Spinal cord (tissue), 10 donors: ENCODE results near the gene JSRP1. TPM values are rescaled to one million over a fixed set of nuclear protein-coding genes. Genes with fewer than 3 reads are reported as not detected.
"Not testable (repeated sequence)": the region's sequence is repeated elsewhere in the genome, so short reads cannot be mapped to it uniquely, and the experiment has no call there.

Experiments
- DNase-seq, 6 donors: peaks; one replicate each; pipeline versions ENCODE4 v3.0.0 to v3.0.0-alpha.2; 2013 to 2015; ENCODE audit warnings: low spot score in 6 of 6, low read depth in 4 of 6
- H3K27ac ChIP-seq: one replicate; pipeline ENCODE4 v1.5.1; 2013; ENCODE audit warnings: low read depth, low read length, control low read depth
- H3K27me3 ChIP-seq: one replicate; pipeline ENCODE4 v1.6.1; 2013; ENCODE audit warnings: low read length; ENCODE audit not compliant: control insufficient read depth, insufficient read depth
- H3K36me3 ChIP-seq: one replicate; pipeline ENCODE4 v1.6.1; 2013; ENCODE audit warnings: low read length; ENCODE audit not compliant: control insufficient read depth, insufficient read depth
- H3K4me1 ChIP-seq: one replicate; pipeline ENCODE4 v1.6.1; 2013; ENCODE audit warnings: low read length; ENCODE audit not compliant: control insufficient read depth, insufficient read depth
- H3K4me3 ChIP-seq: one replicate; pipeline ENCODE4 v1.5.1; 2013; ENCODE audit warnings: low read depth, low read length, control low read depth
- H3K9me3 ChIP-seq: one replicate; pipeline ENCODE4 v1.6.1; 2013; ENCODE audit warnings: low read length; ENCODE audit not compliant: control insufficient read depth, insufficient read depth
- WGBS: methylation state at CpG from one replicate; pipeline ENCODE4 v1.1.5; 2013; ENCODE audit warnings: missing lambda C conversion rate; ENCODE audit not compliant: insufficient coverage; 5-methylcytosine and 5-hydroxymethylcytosine counted together
- polyA plus RNA-seq, 2 donors: library from polyadenylated mRNA; unstranded; fragments of 120-200 nt; gene quantifications; one replicate each; pipeline ENCODE4 v1.2.1, GENCODE V29; 2013; ENCODE audit not compliant: insufficient read length in 2 of 2
- total RNA-seq, 2 donors: library from RNA; depleted of rRNA in 1 of 2; stranded (reverse); fragments of 120-200 nt in 1 of 2; fragments of >200 nt in 1 of 2; gene quantifications; one replicate each; pipeline versions ENCODE4 v1.2.3 to v1.2.4, GENCODE V29; 2013 to 2014
- donor health status: healthy.

The JSRP1 gene
- total and polyA plus RNA-seq, 4 donors, result 0.33 to 0.90 (median 0.72) TPM

GRCh38 chr19:2282062-2282861, 26.0 kb upstream of the JSRP1 start, which contains the start of gene PEAK3:
Gene PEAK3 (minus strand): TSS chr19:2282175. CDS start chr19:2280931, 1,244 bp downstream.
- no peaks in the 10 kb centered on the region for H3K9me3 ChIP-seq
- H3K4me1 ChIP-seq, result peaks cover 12% of the 10 kb centered on the region
- H3K27ac ChIP-seq, result no peak within 1 kb of the TSS
- H3K27me3 ChIP-seq, result peaks cover 23% of the 10 kb centered on the region
- H3K4me3 ChIP-seq, result peak within 1 kb of the TSS; percentile 19
- H3K36me3 ChIP-seq, result peaks cover 14% of the 10 kb centered on the region
- DNase-seq, result peak in 1 of 6 donors; percentile 33
- 8% methylated on average over 35 of the region's 41 CpGs for WGBS

- peaks cover 13% of the 10 kb centered on the region for H3K4me1 ChIP-seq
- H3K27me3 ChIP-seq, result peaks cover 23% of the 10 kb centered on the region
- H3K4me3 ChIP-seq, H3K27ac ChIP-seq, H3K9me3 ChIP-seq, DNase-seq: not testable (repeated sequence)
- WGBS, result 12% methylated on average over 5 of the region's 16 CpGs
- peaks cover 19% of the 10 kb centered on the region for H3K36me3 ChIP-seq
These were observed 25.2 kb upstream of the JSRP1 start for GRCh38 chr19:2281265-2282061.

DNA sequence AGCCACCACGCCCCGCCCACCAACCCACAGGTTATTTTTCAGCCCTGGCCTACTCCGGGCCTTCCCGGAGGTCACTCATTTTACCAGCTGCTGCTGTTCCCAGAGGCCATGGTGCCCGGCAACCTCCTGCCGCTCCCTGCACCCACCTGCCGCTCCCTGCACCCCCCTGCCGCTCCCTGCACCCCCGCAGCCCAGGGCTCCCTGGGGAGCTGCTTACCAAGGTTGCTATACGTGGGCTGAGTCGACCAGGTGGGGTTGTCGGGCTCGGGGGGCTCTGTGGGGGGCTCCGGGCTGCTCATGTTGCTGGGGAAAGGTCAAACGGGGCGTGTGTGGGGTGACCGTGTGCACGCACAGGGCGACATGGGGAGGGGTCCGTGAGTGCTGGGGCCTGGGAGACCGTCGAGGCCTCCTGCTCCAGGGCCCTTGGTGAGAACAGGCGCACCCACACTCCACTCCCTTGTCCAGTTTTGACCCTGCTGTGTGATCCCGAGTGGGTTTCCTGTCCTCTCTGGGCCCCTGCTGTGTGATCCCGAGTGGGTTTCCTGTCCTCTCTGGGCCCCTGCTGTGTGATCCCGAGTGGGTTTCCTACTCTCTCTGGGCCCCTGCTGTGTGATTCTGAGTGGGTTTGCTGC, 24.5 kb upstream of the JSRP1 start:
- no peaks in the 10 kb centered on the region for H3K9me3 ChIP-seq
- peaks cover 25% of the 10 kb centered on the region for H3K36me3 ChIP-seq
- no peak overlapping the region for H3K4me3 ChIP-seq
- no peak for DNase-seq
- H3K27me3 ChIP-seq, result peaks cover 23% of the 10 kb centered on the region
- peaks cover 18% of the 10 kb centered on the region for H3K4me1 ChIP-seq
- WGBS, result 69% methylated on average over 21 of the region's 26 CpGs
- no peak overlapping the region for H3K27ac ChIP-seq

GRCh38 chr19:2278459-2279158, 22.4 kb upstream of the JSRP1 start:
- DNase-seq, result no peak
- Histone ChIP-seq H3K27ac (no peak overlapping the region), H3K36me3 (peaks cover 45% of the 10 kb centered on the region), H3K4me3 (no peak overlapping the region), H3K9me3 (no peaks in the 10 kb centered on the region), H3K27me3 (peaks cover 23% of the 10 kb centered on the region), H3K4me1 (peaks cover 37% of the 10 kb centered on the region)
- 86% methylated on average over 33 of the region's 33 CpGs for WGBS

GRCh38 chr19:2277138-2277537, 20.9 kb upstream of the JSRP1 start:
- no peak for DNase-seq
- Histone ChIP-seq H3K4me3 (no peak overlapping the region), H3K36me3 (peaks cover 59% of the 10 kb centered on the region), H3K9me3 (no peaks in the 10 kb centered on the region), H3K27ac (no peak overlapping the region), H3K4me1 (peaks cover 46% of the 10 kb centered on the region), H3K27me3 (peaks cover 11% of the 10 kb centered on the region)
- WGBS, result 86% methylated on average over 2 of the region's 9 CpGs

DNA sequence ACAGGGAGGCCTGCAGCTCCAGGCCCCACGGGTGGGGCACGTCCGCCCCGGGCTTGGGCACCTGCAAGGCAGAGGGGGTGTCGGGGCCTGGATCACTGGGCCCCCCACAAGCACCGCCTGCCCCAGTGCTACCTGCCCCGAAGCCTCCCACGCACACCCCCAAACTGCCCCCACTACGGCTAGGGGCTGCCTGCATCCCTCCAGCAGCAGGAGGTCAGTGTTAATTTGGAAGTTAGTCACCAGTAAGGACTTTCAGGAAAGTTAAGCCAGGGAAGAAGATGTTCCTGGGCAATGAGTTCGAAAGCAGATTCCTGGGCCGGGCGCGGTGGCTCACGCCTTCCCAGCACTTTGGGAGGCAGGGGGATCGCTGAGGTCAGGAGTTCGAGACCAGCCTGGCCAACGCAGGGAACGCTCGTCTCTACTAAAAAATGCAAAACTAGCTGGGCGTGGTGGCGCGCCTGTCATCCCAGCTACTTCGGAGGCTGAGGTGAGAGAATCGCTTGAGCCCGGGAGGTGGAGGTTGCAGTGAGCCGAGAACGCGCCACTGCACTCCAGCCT, 20.3 kb upstream of the JSRP1 start:
- DNase-seq, result no peak
- H3K4me3 ChIP-seq, result no peak overlapping the region
- H3K4me1 ChIP-seq, result peaks cover 46% of the 10 kb centered on the region
- H3K27me3 ChIP-seq, result peaks cover 5% of the 10 kb centered on the region
- 93% methylated on average over 14 of the region's 28 CpGs for WGBS
- no peak overlapping the region for H3K27ac ChIP-seq
- no peaks in the 10 kb centered on the region for H3K9me3 ChIP-seq
- peaks cover 66% of the 10 kb centered on the region for H3K36me3 ChIP-seq

DNA sequence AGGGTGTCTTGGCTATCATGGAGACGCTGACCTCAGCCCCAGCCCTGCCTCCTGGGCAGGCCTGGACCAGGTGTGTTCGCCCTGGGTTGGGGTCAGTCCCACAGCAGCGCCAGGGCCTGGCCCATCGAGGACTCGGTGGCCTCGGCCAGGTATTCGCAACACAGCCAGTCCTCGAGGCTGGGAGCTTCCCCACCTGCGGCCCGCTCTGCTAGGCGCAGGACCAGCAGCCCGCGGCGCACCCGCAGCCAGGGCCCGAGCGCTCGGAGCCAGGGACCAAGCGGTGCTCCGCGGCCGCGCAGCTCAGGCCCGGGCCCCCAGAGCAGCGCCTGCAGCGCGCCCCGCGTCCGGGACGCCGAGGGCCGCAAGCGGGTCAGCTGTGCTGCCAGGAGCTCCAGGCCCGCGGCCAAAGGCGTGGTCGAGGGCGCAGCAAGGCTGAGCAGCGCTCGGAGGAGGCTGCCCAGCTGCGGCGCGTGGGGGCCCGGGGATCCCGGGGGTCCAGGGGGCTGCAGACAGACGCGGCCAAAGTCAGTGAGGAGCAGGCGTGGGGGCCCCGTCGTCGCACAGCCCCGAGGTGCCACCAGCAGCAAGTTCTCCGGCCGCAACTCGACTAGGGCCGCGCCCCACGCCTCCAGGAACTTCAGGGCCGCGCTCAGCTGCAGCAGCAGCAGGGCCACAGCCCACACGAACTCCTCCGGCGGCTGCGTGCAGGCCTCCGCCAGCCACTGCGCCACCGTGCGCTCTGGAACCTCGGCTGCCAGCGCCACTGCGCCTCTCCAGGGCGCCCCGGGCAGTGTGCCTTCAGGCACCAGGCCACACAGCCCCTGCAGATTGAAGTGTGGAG, 19.6 kb upstream of the JSRP1 start:
- Histone ChIP-seq H3K9me3 (no peaks in the 10 kb centered on the region), H3K4me3 (no peak overlapping the region), H3K36me3 (peaks cover 71% of the 10 kb centered on the region), H3K27ac (no peak overlapping the region), H3K27me3 (peaks cover 3% of the 10 kb centered on the region), H3K4me1 (peaks cover 52% of the 10 kb centered on the region)
- 63% methylated on average over 73 of the region's 74 CpGs for WGBS
- DNase-seq, result no peak

DNA sequence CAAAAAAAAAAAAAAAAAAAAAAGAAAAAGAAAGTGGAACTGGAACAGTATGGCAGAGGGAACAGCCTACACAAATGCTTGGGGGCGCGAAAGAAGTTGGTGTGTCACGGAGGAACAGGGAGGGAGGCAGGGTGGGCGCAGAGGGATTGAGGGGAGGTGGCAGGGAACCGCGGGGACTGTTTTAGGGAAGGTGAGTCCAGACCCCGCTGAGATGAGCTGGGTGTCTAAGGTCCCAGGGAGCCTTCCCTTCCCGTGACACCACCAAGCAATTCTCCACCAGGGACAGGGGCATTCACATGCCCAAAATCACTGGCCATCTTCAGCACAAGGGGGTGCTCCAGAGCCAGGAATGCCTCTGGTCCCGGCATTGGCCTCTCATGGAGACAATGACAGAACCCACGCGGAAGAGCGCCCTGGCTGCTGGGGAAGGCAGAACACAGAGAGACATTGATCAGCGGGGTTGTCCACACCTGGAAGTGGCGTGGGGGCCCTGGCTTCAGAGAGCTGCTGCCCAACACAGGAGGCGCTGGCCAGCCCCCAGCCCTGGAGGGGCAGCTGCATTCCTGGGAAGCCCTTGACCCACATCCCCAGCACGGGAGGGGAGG, 18.8 kb upstream of the JSRP1 start:
- Histone ChIP-seq H3K9me3 (no peaks in the 10 kb centered on the region), H3K27ac (no peak overlapping the region), H3K36me3 (peaks cover 69% of the 10 kb centered on the region), H3K4me1 (peaks cover 52% of the 10 kb centered on the region), H3K4me3 (no peak overlapping the region), H3K27me3 (no peaks in the 10 kb centered on the region)
- peak in 2 of 6 donors; percentile 80 to 83 for DNase-seq
- WGBS, result 39% methylated on average over 12 of the region's 16 CpGs
